ENCODE measurements around the gene OR1E1.
"Not testable (repeated sequence)": the region's sequence is repeated elsewhere in the genome, so short reads cannot be mapped to it uniquely, and the experiment has no call there.

OR1E1 gene

DNA sequence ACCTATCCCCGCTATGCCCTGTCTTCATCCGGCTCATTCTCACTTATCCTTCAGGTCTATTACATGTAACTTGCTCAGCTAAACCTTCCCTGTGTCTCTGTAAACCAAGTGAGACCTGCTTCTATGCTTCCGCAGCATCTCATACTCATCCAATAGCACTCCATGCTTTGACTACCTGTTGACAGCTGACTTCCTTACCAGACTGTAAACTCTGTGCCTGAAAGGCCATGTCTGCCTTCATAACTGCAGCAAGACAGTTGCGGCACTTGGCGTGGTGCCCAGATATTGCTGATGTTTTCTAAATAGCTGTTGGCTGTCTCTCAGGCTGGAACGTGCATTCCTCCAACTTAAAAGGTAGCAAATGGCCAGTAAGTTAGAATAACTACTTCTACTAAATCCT, 1.8 kb upstream of the OR1E1 start:
- Histone ChIP-seq H3K9ac (ENCODE audit: low read depth, low read length) (no peak overlapping the region), H3K27ac (ENCODE audit: low read length) (no peak overlapping the region), H3K4me3 (ENCODE audit: low read length) (no peak overlapping the region), H3K27me3 (ENCODE audit: insufficient read depth, low read length) (peaks cover 12% of the 10 kb centered on the region; the same call in 1 of the 2 replicates), H3K4me1 (ENCODE audit: insufficient read depth, low read length) (no peaks in the 10 kb centered on the region), H3K36me3 (ENCODE audit: insufficient read depth, low read depth, low read length) (no peaks in the 10 kb centered on the region), H3K9me3 (ENCODE audit: insufficient read depth, low read depth, low read length) (no peaks in the 10 kb centered on the region)

DNA sequence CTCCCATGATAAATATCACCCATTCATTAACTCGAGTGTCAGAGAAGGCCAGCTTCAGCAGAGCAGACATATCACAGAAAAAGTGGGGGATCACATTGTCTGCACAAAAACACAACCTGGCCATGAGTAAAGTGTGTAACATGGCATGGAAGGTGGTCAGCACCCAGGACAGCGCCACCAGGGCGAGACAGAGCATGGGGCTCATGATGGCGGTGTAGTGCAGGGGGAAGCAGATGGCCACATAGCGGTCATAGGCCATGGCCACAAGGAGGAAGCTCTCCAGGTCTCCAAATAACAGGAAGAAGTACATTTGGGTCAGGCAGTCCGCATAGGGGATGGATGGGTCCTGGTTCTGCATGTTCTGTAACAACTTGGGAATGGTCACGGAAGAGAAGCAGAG, 409 bp downstream of the OR1E1 start:
- H3K9ac ChIP-seq (ENCODE audit: low read depth, low read length); H3K4me3 ChIP-seq (ENCODE audit: low read length); H3K36me3 ChIP-seq (ENCODE audit: insufficient read depth, low read depth, low read length); H3K27me3 ChIP-seq (ENCODE audit: insufficient read depth, low read length); H3K9me3 ChIP-seq (ENCODE audit: insufficient read depth, low read depth, low read length); H3K4me1 ChIP-seq (ENCODE audit: insufficient read depth, low read length); H3K27ac ChIP-seq (ENCODE audit: low read length): not testable (repeated sequence)

DNA sequence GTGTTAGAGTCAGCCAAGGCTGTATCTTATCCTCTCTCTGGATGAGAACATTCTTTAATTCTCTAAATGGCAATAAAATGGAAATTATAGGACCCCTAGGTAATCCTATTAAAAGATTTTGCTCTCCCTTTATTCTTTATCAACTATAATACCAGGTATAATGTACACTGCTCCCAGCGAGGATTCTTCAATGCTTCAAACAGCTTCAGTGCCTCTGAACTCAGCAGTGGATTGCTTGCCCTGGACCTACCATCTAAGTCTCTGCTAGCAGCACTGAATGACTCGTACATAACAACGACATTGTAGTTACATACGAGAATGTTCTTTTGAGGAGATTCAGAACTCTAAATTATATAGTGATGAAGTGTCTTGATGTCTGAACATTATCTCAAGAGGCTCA, 8.4 kb downstream of the OR1E1 start:
- no peak overlapping the region for H3K27ac ChIP-seq (ENCODE audit: low read length)
- H3K36me3 ChIP-seq (ENCODE audit: insufficient read depth, low read depth, low read length), result no peaks in the 10 kb centered on the region
- no peaks in the 10 kb centered on the region; the same call in 1 of the 2 replicates for H3K4me1 ChIP-seq (ENCODE audit: insufficient read depth, low read length)
- no peak overlapping the region for H3K4me3 ChIP-seq (ENCODE audit: low read length)
- peaks cover 26% of the 10 kb centered on the region for H3K27me3 ChIP-seq (ENCODE audit: insufficient read depth, low read length)
- no peaks in the 10 kb centered on the region for H3K9me3 ChIP-seq (ENCODE audit: insufficient read depth, low read depth, low read length)
- no peak overlapping the region for H3K9ac ChIP-seq (ENCODE audit: low read depth, low read length)

- no peaks in the 10 kb centered on the region for H3K36me3 ChIP-seq (ENCODE audit: insufficient read depth, low read depth, low read length)
- peak within 1 kb of the TSS; percentile 36; the same call in 1 of the 2 replicates for H3K4me3 ChIP-seq (ENCODE audit: low read length)
- H3K9ac ChIP-seq (ENCODE audit: low read depth, low read length), result no peak within 1 kb of the TSS
- H3K4me1 ChIP-seq (ENCODE audit: insufficient read depth, low read length), result no peaks in the 10 kb centered on the region; the same call in 1 of the 2 replicates
- no peak within 1 kb of the TSS for H3K27ac ChIP-seq (ENCODE audit: low read length)
- peaks cover 40% of the 10 kb centered on the region for H3K27me3 ChIP-seq (ENCODE audit: insufficient read depth, low read length)
- H3K9me3 ChIP-seq (ENCODE audit: insufficient read depth, low read depth, low read length), result no peaks in the 10 kb centered on the region
Measured at GRCh38 chr17:3385869-3386816, 12.1 kb downstream of the OR1E1 start, which contains the start of gene OR3A2. Gene OR3A2 (minus strand): TSS chr17:3386308.

- Histone ChIP-seq H3K9ac (ENCODE audit: low read depth, low read length) (no peak overlapping the region), H3K4me3 (ENCODE audit: low read length) (no peak overlapping the region), H3K27me3 (ENCODE audit: insufficient read depth, low read length) (peaks cover 40% of the 10 kb centered on the region), H3K36me3 (ENCODE audit: insufficient read depth, low read depth, low read length) (no peaks in the 10 kb centered on the region), H3K4me1 (ENCODE audit: insufficient read depth, low read length) (no peaks in the 10 kb centered on the region; the same call in 1 of the 2 replicates), H3K9me3 (ENCODE audit: insufficient read depth, low read depth, low read length) (no peaks in the 10 kb centered on the region), H3K27ac (ENCODE audit: low read length) (no peak overlapping the region)
Measured at GRCh38 chr17:3381957-3382356, 16.3 kb downstream of the OR1E1 start.

GRCh38 chr17:3378321-3378720, 19.9 kb downstream of the OR1E1 start:
- Histone ChIP-seq H3K27me3 (ENCODE audit: insufficient read depth, low read length) (peaks cover 11% of the 10 kb centered on the region; the same call in 1 of the 2 replicates), H3K27ac (ENCODE audit: low read length) (no peak overlapping the region), H3K4me3 (ENCODE audit: low read length) (no peak overlapping the region), H3K9ac (ENCODE audit: low read depth, low read length) (no peak overlapping the region), H3K9me3 (ENCODE audit: insufficient read depth, low read depth, low read length) (peaks cover 10% of the 10 kb centered on the region; the same call in 1 of the 2 replicates), H3K36me3 (ENCODE audit: insufficient read depth, low read depth, low read length) (no peaks in the 10 kb centered on the region), H3K4me1 (ENCODE audit: insufficient read depth, low read length) (no peaks in the 10 kb centered on the region)

- H3K4me3 ChIP-seq (ENCODE audit: low read length); H3K9ac ChIP-seq (ENCODE audit: low read depth, low read length); H3K27ac ChIP-seq (ENCODE audit: low read length); H3K27me3 ChIP-seq (ENCODE audit: insufficient read depth, low read length); H3K4me1 ChIP-seq (ENCODE audit: insufficient read depth, low read length); H3K36me3 ChIP-seq (ENCODE audit: insufficient read depth, low read depth, low read length): not testable (repeated sequence)
- H3K9me3 ChIP-seq (ENCODE audit: insufficient read depth, low read depth, low read length), result peaks cover 32% of the 10 kb centered on the region; the same call in 1 of the 2 replicates
Measured at GRCh38 chr17:3371167-3371566, 27.0 kb downstream of the OR1E1 start.

All from iPS-20b (cell line).